Stomach (tissue), 9 donors: ENCODE measurements around the gene STXBP5L. TPM values are rescaled to one million over a fixed set of nuclear protein-coding genes. Genes with fewer than 3 reads are reported as not detected.

Experiments used
- DNase-seq, 2 donors: peaks; one replicate each; pipeline versions ENCODE4 v3.0.0 to v3.0.0-alpha.2; 2013 to 2019
- H3K27ac ChIP-seq, 5 donors: fragments of 200-600 bp in 4 of 5; sonication (generic) in 4 of 5; one replicate each; pipeline ENCODE4 v1.5.1; 2013 to 2019; ENCODE audit warnings: mild to moderate bottlenecking in 1 of 5, moderate library complexity in 1 of 5
- H3K27me3 ChIP-seq, 3 donors: fragments of 200-600 bp; sonication (generic); one replicate each; pipeline ENCODE4 v1.5.1; 2017 to 2019; ENCODE audit warnings: mixed run types in 1 of 3
- H3K36me3 ChIP-seq, 4 donors: fragments of 200-600 bp; sonication (generic); 1 replicate in 3 of 4; 2 replicates in 1 of 4; pipeline ENCODE4 v1.5.1; 2016 to 2019
- H3K4me1 ChIP-seq, 4 donors: fragments of 200-600 bp; sonication (generic); one replicate each; pipeline ENCODE4 v1.5.1; 2016 to 2019
- H3K4me3 ChIP-seq, 4 donors: fragments of 200-600 bp; sonication (generic) in 3 of 4; one replicate each; pipeline ENCODE4 v1.5.1; 2016 to 2019; ENCODE audit warnings: mild to moderate bottlenecking in 1 of 4
- H3K9me3 ChIP-seq, 4 donors: fragments of 200-600 bp; sonication (generic); one replicate each; pipeline ENCODE4 v1.5.1; 2016 to 2019
- EP300 ChIP-seq: sonication (generic); formaldehyde crosslinking; IDR thresholded peaks from one replicate; pipeline ENCODE4 v1.6.1; 2017; ENCODE audit warnings: antibody characterized with exemption
- POLR2A ChIP-seq, 4 donors: fragments of 450-650 bp; IDR thresholded peaks; one replicate each; pipeline ENCODE4 v1.6.1; 2016; ENCODE audit warnings: antibody characterized with exemption in 4 of 4, control low read depth in 2 of 4, mild to moderate bottlenecking in 1 of 4, moderate library complexity in 1 of 4
- POLR2AphosphoS5 ChIP-seq, 3 donors: sonication (generic); formaldehyde crosslinking; IDR thresholded peaks; one replicate each; pipeline ENCODE4 v1.6.1; 2016; ENCODE audit warnings: antibody characterized with exemption in 3 of 3
- WGBS, 5 donors: extraction: QIAGEN DNeasy Blood & Tissue Kit in 3 of 5; methylation state at CpG; one replicate each; pipeline versions ENCODE4 v1.1.5 to v1.1.7; 2013 to 2018; 5-methylcytosine and 5-hydroxymethylcytosine counted together
- intact Hi-C: fragments of 100-400 bp; cut with DNase I; formaldehyde crosslinking; loops from one replicate; pipeline ENCODE4 v1.15.1; 2023; ENCODE audit warnings: low total_unique reads
- polyA plus RNA-seq, 3 donors: library from polyadenylated mRNA; stranded (reverse); fragments of 200-250 nt; gene quantifications; one replicate each; pipeline ENCODE4 v1.2.3, GENCODE V29; 2013
- total RNA-seq, 5 donors: library from RNA; depleted of rRNA; stranded (reverse); fragments of >200 nt; gene quantifications; one replicate each; pipeline versions ENCODE4 v1.1.0 to v1.2.3, GENCODE V29; 2014 to 2016
- TF ChIP-seq, protein P1 (sequence below), 7 experiments: fragments of 450-650 bp in 4 of 7; fragments of 200-600 bp in 3 of 7; sonication (generic) in 3 of 7; IDR thresholded peaks; one replicate each; pipeline ENCODE4 v1.5.1; 2016 to 2019; ENCODE audit warnings: antibody characterized with exemption in 7 of 7, control low read depth in 2 of 7, mild to moderate bottlenecking in 1 of 7
- donor health status: healthy with polysubstance abuse.
- donor health status: Bipolar disorder and iron deficiency.
- donor health status: healthy.

Gene STXBP5L
- total and polyA plus RNA-seq, 8 donors = 0.08 to 12.8 (median 0.42) TPM

DNA sequence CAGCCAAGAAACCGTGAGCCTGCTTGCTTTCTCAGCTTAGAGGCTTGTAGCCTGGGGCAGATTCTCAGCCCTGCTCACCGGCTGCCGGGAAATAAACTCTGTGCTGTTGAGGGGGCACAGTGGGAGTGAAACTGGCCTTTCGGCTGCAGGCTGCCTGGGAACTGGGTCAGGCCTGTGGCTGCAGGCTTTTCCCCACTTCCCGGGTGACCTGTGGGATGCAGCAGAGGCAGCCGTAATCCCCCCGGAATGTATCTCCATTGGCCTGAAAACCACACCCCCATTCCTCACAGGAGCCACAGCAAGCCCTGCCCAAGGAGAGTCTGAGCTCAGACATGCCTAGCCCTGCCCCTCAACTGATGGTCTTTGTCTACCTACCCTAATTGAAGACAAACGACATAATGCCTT lies 110.9 kb downstream of the STXBP5L start:
- WGBS, 5 donors = 82 to 88% (median 84%) methylated on average over 7 to 8 of the region's 8 CpGs
- no peak for DNase-seq
- Histone ChIP-seq H3K27me3 (no peaks in the 10 kb centered on the region), H3K4me3 (no peak overlapping the region), H3K9me3 (peaks cover 0 to 11% (median 2%) of the 10 kb centered on the region in 4 donors), H3K27ac (no peak overlapping the region), H3K4me1 (no peaks in the 10 kb centered on the region), H3K36me3 (no peaks in the 10 kb centered on the region)
- intact Hi-C loops = no loop called here
- TF ChIP-seq, protein P1, sequence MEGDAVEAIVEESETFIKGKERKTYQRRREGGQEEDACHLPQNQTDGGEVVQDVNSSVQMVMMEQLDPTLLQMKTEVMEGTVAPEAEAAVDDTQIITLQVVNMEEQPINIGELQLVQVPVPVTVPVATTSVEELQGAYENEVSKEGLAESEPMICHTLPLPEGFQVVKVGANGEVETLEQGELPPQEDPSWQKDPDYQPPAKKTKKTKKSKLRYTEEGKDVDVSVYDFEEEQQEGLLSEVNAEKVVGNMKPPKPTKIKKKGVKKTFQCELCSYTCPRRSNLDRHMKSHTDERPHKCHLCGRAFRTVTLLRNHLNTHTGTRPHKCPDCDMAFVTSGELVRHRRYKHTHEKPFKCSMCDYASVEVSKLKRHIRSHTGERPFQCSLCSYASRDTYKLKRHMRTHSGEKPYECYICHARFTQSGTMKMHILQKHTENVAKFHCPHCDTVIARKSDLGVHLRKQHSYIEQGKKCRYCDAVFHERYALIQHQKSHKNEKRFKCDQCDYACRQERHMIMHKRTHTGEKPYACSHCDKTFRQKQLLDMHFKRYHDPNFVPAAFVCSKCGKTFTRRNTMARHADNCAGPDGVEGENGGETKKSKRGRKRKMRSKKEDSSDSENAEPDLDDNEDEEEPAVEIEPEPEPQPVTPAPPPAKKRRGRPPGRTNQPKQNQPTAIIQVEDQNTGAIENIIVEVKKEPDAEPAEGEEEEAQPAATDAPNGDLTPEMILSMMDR (IDR thresholded peaks at IDR 0.05) = no peak
- TF ChIP-seq EP300 (no peak), POLR2AphosphoS5 (IDR thresholded peaks at IDR 0.05) (no peak), POLR2A (IDR thresholded peaks at IDR 0.05) (no peak)

DNA sequence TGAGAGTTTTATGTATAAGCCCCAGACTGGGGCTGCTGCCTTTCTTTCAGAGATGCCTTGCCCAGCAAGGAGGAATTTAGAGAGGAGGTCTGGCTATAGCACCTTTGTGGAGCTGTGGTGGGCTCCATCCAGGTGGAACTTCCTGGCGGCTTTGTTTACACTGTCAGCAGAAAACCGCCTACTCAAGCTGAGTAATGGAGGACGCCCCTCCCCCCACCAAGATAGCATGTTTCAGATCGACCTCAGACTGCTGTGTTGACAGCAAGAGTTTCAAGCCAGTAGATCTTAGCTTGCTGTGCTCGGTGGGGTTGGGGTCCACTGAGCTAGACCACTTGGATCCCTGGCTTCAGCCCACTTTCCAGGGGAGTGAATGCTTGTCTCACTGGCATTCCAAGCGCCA lies 155.6 kb downstream of the STXBP5L start:
- 52 to 73% (median 58%) methylated on average over 6 of the region's 6 CpGs for WGBS, 5 donors
- H3K27ac ChIP-seq = no peak overlapping the region
- intact Hi-C loops = no loop called here
- H3K4me1 ChIP-seq = no peaks in the 10 kb centered on the region
- H3K4me3 ChIP-seq = no peak overlapping the region
- H3K36me3 ChIP-seq = no peaks in the 10 kb centered on the region
- no peaks in the 10 kb centered on the region for H3K9me3 ChIP-seq
- DNase-seq = no peak
- TF ChIP-seq POLR2AphosphoS5 (IDR thresholded peaks at IDR 0.05) = no peak
- TF ChIP-seq POLR2A (IDR thresholded peaks at IDR 0.05) = no peak
- TF ChIP-seq EP300 = no peak
- TF ChIP-seq, protein P1 (IDR thresholded peaks at IDR 0.05) = no peak
- H3K27me3 ChIP-seq = no peaks in the 10 kb centered on the region

DNA sequence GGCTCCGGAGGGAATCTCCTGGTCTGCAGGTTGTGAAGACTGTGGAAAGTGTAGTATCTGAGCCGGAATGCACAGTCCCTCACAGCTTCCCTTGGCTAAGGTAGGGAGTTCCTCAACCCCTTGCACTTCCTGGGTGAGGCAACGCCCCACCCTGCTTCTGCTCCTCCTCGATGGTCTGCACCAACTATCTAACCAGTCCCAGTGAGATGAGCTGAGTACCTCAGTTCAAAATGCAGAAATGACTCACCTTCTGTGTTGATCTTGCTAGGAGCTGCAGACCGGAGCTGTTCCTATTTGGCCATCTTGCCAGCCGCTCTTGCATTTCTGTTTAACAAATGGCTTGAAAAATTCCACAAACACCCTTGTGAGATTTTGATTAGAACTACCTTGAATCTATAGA lies 156.1 kb downstream of the STXBP5L start:
- WGBS, 5 donors = 71 to 86% (median 79%) methylated on average over 6 of the region's 6 CpGs

DNA sequence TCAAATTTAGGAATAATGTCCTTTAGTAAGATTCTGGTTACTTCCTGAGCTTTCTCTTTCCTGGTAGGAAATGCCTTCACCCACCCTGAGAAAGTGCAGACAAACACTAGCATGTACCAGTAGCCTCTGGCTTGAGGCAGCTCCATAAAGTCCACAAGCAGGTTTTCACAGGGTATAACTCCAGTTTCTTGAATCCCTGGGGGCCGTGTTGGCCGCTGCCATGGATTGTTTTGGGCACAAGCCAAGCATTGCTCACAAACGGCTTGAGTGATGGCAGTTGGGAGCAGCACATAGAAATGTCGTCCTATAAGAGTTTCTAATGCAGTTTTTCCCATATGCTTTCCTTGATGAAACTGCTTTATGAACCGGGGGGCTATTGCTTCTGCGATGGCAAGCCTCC lies 164.1 kb downstream of the STXBP5L start:
- WGBS, 5 donors = 56 to 64% (median 58%) methylated on average over 6 of the region's 6 CpGs
- H3K4me3 ChIP-seq = no peak overlapping the region
- intact Hi-C loops = no loop called here

More for the DNA sequence above, 156.1 kb downstream of the STXBP5L start:
- Histone ChIP-seq H3K27me3 (no peaks in the 10 kb centered on the region), H3K9me3 (no peaks in the 10 kb centered on the region), H3K36me3 (no peaks in the 10 kb centered on the region), H3K4me1 (no peaks in the 10 kb centered on the region), H3K4me3 (no peak overlapping the region), H3K27ac (no peak overlapping the region)
- intact Hi-C loops = no loop called here
- DNase-seq = no peak
- TF ChIP-seq POLR2A (IDR thresholded peaks at IDR 0.05) (no peak), EP300 (no peak), POLR2AphosphoS5 (IDR thresholded peaks at IDR 0.05) (no peak)
- TF ChIP-seq, protein P1 (IDR thresholded peaks at IDR 0.05) = no peak

More for the DNA sequence above, 164.1 kb downstream of the STXBP5L start:
- TF ChIP-seq EP300 (no peak), POLR2A (IDR thresholded peaks at IDR 0.05) (no peak), POLR2AphosphoS5 (IDR thresholded peaks at IDR 0.05) (no peak)
- TF ChIP-seq, protein P1 (IDR thresholded peaks at IDR 0.05) = no peak
- DNase-seq = peak in 1 of 2 donors; percentile 17
- no peaks in the 10 kb centered on the region for H3K9me3 ChIP-seq
- no peaks in the 10 kb centered on the region for H3K27me3 ChIP-seq
- no peaks in the 10 kb centered on the region for H3K4me1 ChIP-seq
- H3K36me3 ChIP-seq = no peaks in the 10 kb centered on the region
- no peak overlapping the region for H3K27ac ChIP-seq
